ENCODE measurements around the gene PTPN7.

DNA sequence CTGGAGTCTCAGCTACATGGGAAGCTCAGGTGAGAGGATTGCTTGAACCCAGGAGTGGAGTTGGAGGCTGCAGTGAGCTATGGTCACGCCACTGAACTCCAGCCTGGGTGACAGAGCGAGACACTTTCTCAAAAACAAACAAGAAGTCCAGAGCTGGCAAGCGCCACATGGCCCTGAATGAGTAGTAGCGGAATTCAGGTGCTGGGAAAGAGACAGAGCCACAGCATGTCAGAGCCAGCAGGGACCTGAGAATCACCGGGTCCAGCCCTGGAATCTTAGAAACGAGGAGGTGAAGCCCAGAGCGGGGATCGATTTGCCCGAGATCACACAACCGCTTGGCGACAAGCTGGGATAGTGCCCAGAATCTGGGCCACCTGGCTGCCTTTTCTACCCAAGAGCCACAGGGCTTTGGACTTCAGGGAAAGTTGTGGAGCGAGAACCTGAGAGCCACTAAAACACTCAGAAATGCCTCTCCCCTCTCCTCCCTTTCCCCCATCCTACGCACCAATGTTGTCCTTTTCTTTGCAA lies 25.7 kb downstream of the PTPN7 start:
- TF ChIP-seq JUND (CRISPR knock-in tag; IDR thresholded peaks at IDR 0.05): no peak
- no peak for TF ChIP-seq TGIF2 (CRISPR knock-in tag; IDR thresholded peaks at IDR 0.05)
- TF ChIP-seq IRF2 (CRISPR knock-in tag; IDR thresholded peaks at IDR 0.05): no peak
- TF ChIP-seq, protein P1, sequence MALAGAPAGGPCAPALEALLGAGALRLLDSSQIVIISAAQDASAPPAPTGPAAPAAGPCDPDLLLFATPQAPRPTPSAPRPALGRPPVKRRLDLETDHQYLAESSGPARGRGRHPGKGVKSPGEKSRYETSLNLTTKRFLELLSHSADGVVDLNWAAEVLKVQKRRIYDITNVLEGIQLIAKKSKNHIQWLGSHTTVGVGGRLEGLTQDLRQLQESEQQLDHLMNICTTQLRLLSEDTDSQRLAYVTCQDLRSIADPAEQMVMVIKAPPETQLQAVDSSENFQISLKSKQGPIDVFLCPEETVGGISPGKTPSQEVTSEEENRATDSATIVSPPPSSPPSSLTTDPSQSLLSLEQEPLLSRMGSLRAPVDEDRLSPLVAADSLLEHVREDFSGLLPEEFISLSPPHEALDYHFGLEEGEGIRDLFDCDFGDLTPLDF (CRISPR knock-in tag; IDR thresholded peaks at IDR 0.05): no peak
